Upper lobe of right lung (tissue), 1 donor: Measurements from ENCODE around the gene KDR. TPM values are rescaled to one million over a fixed set of nuclear protein-coding genes. Genes with fewer than 3 reads are reported as not detected.

Experiments
- ATAC-seq: fragments of 200-7000 bp; cut with Tn5 transposase; one replicate; pipeline ENCODE4 v1.9.1; 2020; ENCODE audit warnings: mild to moderate bottlenecking, moderate library complexity
- DNase-seq: peaks from one replicate; pipeline ENCODE4 v3.0.0-alpha.2; 2020
- H3K27ac ChIP-seq: fragments of 200-600 bp; one replicate; pipeline ENCODE4 v1.8.0; 2022
- H3K27me3 ChIP-seq: fragments of 200-600 bp; one replicate; pipeline ENCODE4 v1.8.0; 2022; ENCODE audit warnings: mild to moderate bottlenecking
- H3K36me3 ChIP-seq: fragments of 200-600 bp; one replicate; pipeline ENCODE4 v1.8.0; 2022
- H3K4me1 ChIP-seq: fragments of 200-600 bp; one replicate; pipeline ENCODE4 v1.8.0; 2022
- H3K4me3 ChIP-seq: fragments of 200-600 bp; one replicate; pipeline ENCODE4 v1.8.0; 2022; ENCODE audit warnings: mild to moderate bottlenecking
- H3K9me3 ChIP-seq: fragments of 200-600 bp; one replicate; pipeline ENCODE4 v1.8.0; 2022
- intact Hi-C: fragments of 100-400 bp; cut with DNase I; formaldehyde crosslinking; loops from one replicate; pipeline ENCODE4 v1.11.0; 2022
- total RNA-seq: library from RNA; stranded (reverse); fragmentation: NEBNext Ultra II Directional; extraction: Animal tissue kit (Norgen Biotek cat#: 25700); gene quantifications from one replicate; pipeline ENCODE4 v1.2.1, GENCODE V29; 2021
- TF ChIP-seq, protein P1 (sequence below): fragments of 200-600 bp; IDR thresholded peaks from one replicate; pipeline ENCODE4 v1.8.0; 2022; ENCODE audit warnings: antibody characterized with exemption
- donor health status: DM: no; HTN: yes; CAD: no; lungs with severe emphysema.

Gene KDR
- total RNA-seq, 1 donor from 2014 or later = 48.6 TPM

DNA sequence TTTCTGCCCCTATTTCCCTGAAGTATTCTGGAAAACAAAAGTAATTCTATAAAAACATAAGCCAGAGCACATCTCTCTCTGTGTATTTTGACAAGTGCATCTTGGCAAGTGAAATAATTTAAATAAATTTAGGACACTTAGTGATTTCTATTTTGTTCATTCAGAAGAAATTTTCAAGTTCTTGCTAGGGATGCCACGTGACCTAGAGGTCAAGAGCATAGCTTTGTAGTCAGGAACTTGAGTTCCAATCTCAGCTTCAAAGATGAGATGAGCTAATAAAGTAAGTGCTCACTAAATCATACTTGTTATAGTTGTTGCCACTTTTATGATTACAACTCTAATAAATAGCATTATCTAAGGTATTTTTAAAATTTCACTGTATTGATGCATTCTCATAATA lies 13.8 kb downstream of the KDR start:
- Histone ChIP-seq H3K9me3 (no peaks in the 10 kb centered on the region), H3K4me1 (no peaks in the 10 kb centered on the region), H3K27me3 (no peaks in the 10 kb centered on the region), H3K27ac (no peak overlapping the region), H3K4me3 (no peak overlapping the region), H3K36me3 (peaks cover 14% of the 10 kb centered on the region)
- TF ChIP-seq, protein P1, sequence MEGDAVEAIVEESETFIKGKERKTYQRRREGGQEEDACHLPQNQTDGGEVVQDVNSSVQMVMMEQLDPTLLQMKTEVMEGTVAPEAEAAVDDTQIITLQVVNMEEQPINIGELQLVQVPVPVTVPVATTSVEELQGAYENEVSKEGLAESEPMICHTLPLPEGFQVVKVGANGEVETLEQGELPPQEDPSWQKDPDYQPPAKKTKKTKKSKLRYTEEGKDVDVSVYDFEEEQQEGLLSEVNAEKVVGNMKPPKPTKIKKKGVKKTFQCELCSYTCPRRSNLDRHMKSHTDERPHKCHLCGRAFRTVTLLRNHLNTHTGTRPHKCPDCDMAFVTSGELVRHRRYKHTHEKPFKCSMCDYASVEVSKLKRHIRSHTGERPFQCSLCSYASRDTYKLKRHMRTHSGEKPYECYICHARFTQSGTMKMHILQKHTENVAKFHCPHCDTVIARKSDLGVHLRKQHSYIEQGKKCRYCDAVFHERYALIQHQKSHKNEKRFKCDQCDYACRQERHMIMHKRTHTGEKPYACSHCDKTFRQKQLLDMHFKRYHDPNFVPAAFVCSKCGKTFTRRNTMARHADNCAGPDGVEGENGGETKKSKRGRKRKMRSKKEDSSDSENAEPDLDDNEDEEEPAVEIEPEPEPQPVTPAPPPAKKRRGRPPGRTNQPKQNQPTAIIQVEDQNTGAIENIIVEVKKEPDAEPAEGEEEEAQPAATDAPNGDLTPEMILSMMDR = no peak
- no peak for DNase-seq
- intact Hi-C loops = no loop called here
- ATAC-seq = no peak

DNA sequence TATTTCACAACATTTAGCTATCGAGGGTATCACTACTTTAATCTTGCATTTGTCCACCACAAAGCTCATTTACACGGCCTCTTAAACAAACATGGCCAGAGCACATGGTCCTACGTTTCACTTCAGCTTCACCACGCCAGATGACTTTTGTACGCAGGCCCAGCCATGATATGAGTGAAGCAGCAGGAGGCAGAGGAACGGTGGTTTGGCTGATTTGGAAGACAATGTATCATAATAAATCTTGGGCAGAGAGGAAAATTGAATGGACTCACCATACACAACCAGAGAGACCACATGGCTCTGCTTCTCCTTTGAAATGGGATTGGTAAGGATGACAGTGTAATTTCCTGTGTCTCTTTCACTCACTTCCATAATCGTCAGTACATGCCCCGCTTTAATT lies 15.3 kb downstream of the KDR start:
- DNase-seq (no peak), ATAC-seq (no peak)
- no peaks in the 10 kb centered on the region for H3K4me1 ChIP-seq
- TF ChIP-seq, protein P1 = no peak
- no peaks in the 10 kb centered on the region for H3K9me3 ChIP-seq
- intact Hi-C loops = no loop called here
- H3K36me3 ChIP-seq = peaks cover 14% of the 10 kb centered on the region
- no peak overlapping the region for H3K27ac ChIP-seq
- no peaks in the 10 kb centered on the region for H3K27me3 ChIP-seq
- no peak overlapping the region for H3K4me3 ChIP-seq

DNA sequence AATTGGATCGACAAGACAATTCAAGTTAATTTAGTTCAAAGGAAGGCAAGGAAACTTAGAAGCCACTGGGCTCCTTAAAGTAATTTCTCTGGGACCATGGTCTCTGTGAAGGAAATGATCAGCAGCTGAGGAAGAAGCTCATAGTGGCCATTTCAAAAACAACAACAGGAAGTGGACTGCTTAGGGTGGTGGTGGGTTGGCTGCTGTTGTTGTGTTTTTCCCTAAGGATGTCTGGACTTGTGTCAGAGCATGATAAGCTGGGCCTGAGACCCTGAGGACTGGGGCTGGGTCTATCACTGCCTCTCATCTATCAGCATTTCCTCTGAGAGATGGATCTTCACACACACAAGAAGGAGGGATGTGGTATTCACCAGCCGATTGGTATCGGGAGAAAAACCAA lies 18.3 kb downstream of the KDR start:
- intact Hi-C loops = no loop called here
- Histone ChIP-seq H3K27me3 (no peaks in the 10 kb centered on the region), H3K9me3 (no peaks in the 10 kb centered on the region), H3K27ac (no peak overlapping the region), H3K36me3 (peaks cover 8% of the 10 kb centered on the region), H3K4me1 (no peaks in the 10 kb centered on the region), H3K4me3 (no peak overlapping the region)
- ATAC-seq (no peak), DNase-seq (no peak)
- TF ChIP-seq, protein P1 = no peak

DNA sequence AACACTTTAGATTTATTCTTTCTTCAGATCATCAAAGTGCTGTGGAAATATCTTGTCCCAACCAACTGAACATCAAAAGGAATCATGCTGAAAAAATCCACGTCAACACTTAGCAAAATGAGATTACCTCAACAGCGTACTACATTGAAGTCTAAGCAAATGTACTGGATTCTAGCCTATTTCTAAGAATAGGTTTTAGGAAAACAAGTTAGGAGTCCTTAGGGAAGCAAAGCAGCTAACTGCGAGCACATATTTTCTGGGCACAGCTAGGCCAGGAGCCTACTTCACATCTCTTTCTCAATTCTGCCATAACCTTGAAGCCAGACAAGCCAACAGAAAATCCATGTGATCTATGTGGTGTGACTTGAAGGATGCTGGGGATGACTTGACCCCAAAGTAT lies 22.2 kb downstream of the KDR start:
- TF ChIP-seq, protein P1 = no peak
- no peaks in the 10 kb centered on the region for H3K4me1 ChIP-seq
- DNase-seq (no peak), ATAC-seq (no peak)
- H3K27ac ChIP-seq = no peak overlapping the region
- no peaks in the 10 kb centered on the region for H3K9me3 ChIP-seq
- no peaks in the 10 kb centered on the region for H3K27me3 ChIP-seq
- peaks cover 9% of the 10 kb centered on the region for H3K36me3 ChIP-seq
- no peak overlapping the region for H3K4me3 ChIP-seq
- intact Hi-C loops = no loop called here

DNA sequence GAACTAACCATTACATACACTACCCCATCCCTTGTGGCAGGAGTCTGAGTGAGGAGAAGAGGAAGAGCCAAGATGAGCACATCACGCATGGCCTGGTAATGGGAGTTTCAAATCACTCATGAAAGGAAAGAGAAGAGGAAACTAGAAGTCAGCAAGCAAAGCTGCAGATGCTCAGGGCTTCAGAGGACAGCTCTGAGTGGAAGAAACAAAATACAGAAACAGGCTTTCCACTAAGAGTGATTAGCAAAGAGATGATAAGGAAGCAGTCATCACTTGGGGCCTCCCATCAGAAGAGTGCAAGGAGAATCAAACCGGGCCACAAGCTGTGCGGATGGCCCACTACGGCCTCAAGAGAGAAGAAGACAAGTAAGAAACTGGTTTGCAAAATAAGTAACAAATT lies 25.6 kb downstream of the KDR start:
- DNase-seq = no peak
- intact Hi-C loops = no loop called here
- no peaks in the 10 kb centered on the region for H3K4me1 ChIP-seq
- H3K9me3 ChIP-seq = no peaks in the 10 kb centered on the region
- H3K4me3 ChIP-seq = no peak overlapping the region
- no peak overlapping the region for H3K27ac ChIP-seq
- no peak for ATAC-seq
- H3K27me3 ChIP-seq = no peaks in the 10 kb centered on the region
- H3K36me3 ChIP-seq = peaks cover 35% of the 10 kb centered on the region
- TF ChIP-seq, protein P1 = no peak
